Fibroblast of skin of left biceps (primary cell): Measurements from ENCODE around the gene EFNB2.

ENCODE experiments used
- DNase-seq, 2 experiments: peaks; one replicate each; pipeline ENCODE4 v3.0.0-alpha.2; 2013; ENCODE audit warnings: low read depth in 2 of 2

The EFNB2 gene

GRCh38 chr13:106550570-106551135, 15.2 kb upstream of the EFNB2 start:
- DNase-seq, result no peak

- no peak for DNase-seq
Observed at GRCh38 chr13:106548064-106548696, 12.7 kb upstream of the EFNB2 start.

GRCh38 chr13:106541826-106542225, 6.4 kb upstream of the EFNB2 start:
- no peak for DNase-seq

- no peak for DNase-seq
Observed at GRCh38 chr13:106540613-106541012, 5.2 kb upstream of the EFNB2 start.

- no peak for DNase-seq
Observed at GRCh38 chr13:106537521-106537920, 2.1 kb upstream of the EFNB2 start.

- DNase-seq, result peak; percentile 58 to 61
Observed at GRCh38 chr13:106536244-106537034, 977 bp upstream of the EFNB2 start.

GRCh38 chr13:106534639-106535551, 567 bp downstream of the EFNB2 start:
- no peak for DNase-seq

GRCh38 chr13:106533943-106534638, 1.4 kb downstream of the EFNB2 start:
- DNase-seq, result no peak

- DNase-seq, result no peak
Observed at GRCh38 chr13:106533101-106533942, 2.1 kb downstream of the EFNB2 start.

GRCh38 chr13:106532111-106532929, 3.1 kb downstream of the EFNB2 start:
- DNase-seq, result no peak

- DNase-seq, result no peak
Observed at GRCh38 chr13:106530980-106531481, 4.4 kb downstream of the EFNB2 start.

GRCh38 chr13:106530171-106530851, 5.2 kb downstream of the EFNB2 start:
- DNase-seq, result no peak

- DNase-seq, result no peak
Observed at GRCh38 chr13:106529415-106530170, 5.9 kb downstream of the EFNB2 start.

GRCh38 chr13:106528718-106529414, 6.6 kb downstream of the EFNB2 start:
- DNase-seq, result no peak

GRCh38 chr13:106527826-106528225, 7.6 kb downstream of the EFNB2 start:
- DNase-seq, result no peak

GRCh38 chr13:106527445-106527801, 8.0 kb downstream of the EFNB2 start:
- no peak for DNase-seq

GRCh38 chr13:106526738-106527444, 8.6 kb downstream of the EFNB2 start:
- no peak for DNase-seq
